Femur (tissue), 1 donor: ENCODE results near the gene ZNF480.
"Not testable (repeated sequence)": the region's sequence is repeated elsewhere in the genome, so short reads cannot be mapped to it uniquely, and the experiment has no call there.

Experiments
- DNase-seq: peaks from one replicate; pipeline ENCODE4 v3.0.0-alpha.2; 2017

Gene ZNF480

GRCh38 chr19:52296773-52297600, at the start of gene ZNF480:
ZNF480 (plus strand) TSS chr19:52297169; CDS start chr19:52300413, 3,244 bp downstream.
- peak; percentile 84 for DNase-seq

GRCh38 chr19:52248241-52248640, 48.7 kb upstream of the ZNF480 start:
- DNase-seq = peak; percentile 61

GRCh38 chr19:52258426-52258825, 38.5 kb upstream of the ZNF480 start:
- DNase-seq = no peak

- DNase-seq = not testable (repeated sequence)
Measured at GRCh38 chr19:52265556-52265955, 31.4 kb upstream of the ZNF480 start.

- DNase-seq = peak; percentile 98
Measured at GRCh38 chr19:52269338-52270261, 27.4 kb upstream of the ZNF480 start, which contains the start of gene ZNF766. ZNF766 (plus strand) TSS chr19:52269587; CDS start chr19:52269614, 27 bp downstream.

GRCh38 chr19:52270266-52270885, 26.6 kb upstream of the ZNF480 start:
- peak; percentile 36 for DNase-seq

- DNase-seq = no peak
Measured at GRCh38 chr19:52273301-52273700, 23.7 kb upstream of the ZNF480 start.

GRCh38 chr19:52274191-52274590, 22.8 kb upstream of the ZNF480 start:
- no peak for DNase-seq

GRCh38 chr19:52275988-52276387, 21.0 kb upstream of the ZNF480 start:
- DNase-seq = no peak

GRCh38 chr19:52277471-52277870, 19.5 kb upstream of the ZNF480 start:
- DNase-seq = no peak

GRCh38 chr19:52286256-52286655, 10.7 kb upstream of the ZNF480 start:
- no peak for DNase-seq

- no peak for DNase-seq
Measured at GRCh38 chr19:52291781-52292180, 5.2 kb upstream of the ZNF480 start.

GRCh38 chr19:52292946-52293345, 4.0 kb upstream of the ZNF480 start:
- DNase-seq = not testable (repeated sequence)

GRCh38 chr19:52296400-52296772, 583 bp upstream of the ZNF480 start:
- DNase-seq = peak; percentile 21

GRCh38 chr19:52297601-52298364, 814 bp downstream of the ZNF480 start:
- peak; percentile 22 for DNase-seq

GRCh38 chr19:52307275-52307674, 10.3 kb downstream of the ZNF480 start:
- no peak for DNase-seq

- DNase-seq = no peak
Measured at GRCh38 chr19:52322429-52322828, 25.5 kb downstream of the ZNF480 start.

GRCh38 chr19:52331757-52332156, 34.8 kb downstream of the ZNF480 start:
- DNase-seq = no peak

- no peak for DNase-seq
Measured at GRCh38 chr19:52335768-52336116, 38.8 kb downstream of the ZNF480 start.

- DNase-seq = peak; percentile 94
Measured at GRCh38 chr19:52336117-52336790, 39.3 kb downstream of the ZNF480 start, which contains the start of gene ZNF610. ZNF610 (plus strand) TSS chr19:52336243; CDS start chr19:52349173, 12,930 bp downstream.

- peak; percentile 27 for DNase-seq
Measured at GRCh38 chr19:52336791-52337381, 39.9 kb downstream of the ZNF480 start.
